DOHH2 (cell line): ENCODE measurements around the gene EEPD1.

Source experiments
- CTCF ChIP-seq: fragments of 200-600 bp; sonication (generic); IDR thresholded peaks from one replicate; pipeline ENCODE4 v1.5.1; 2014; ENCODE audit warnings: antibody characterized with exemption, mild to moderate bottlenecking, low read depth, low read length; ENCODE audit not compliant: poor library complexity, severe bottlenecking
- EZH2phosphoT487 ChIP-seq: fragments of 200-600 bp; sonication (generic); IDR thresholded peaks from 2 replicates; pipeline ENCODE4 v1.6.1; 2017; ENCODE audit warnings: borderline replicate concordance, mild to moderate bottlenecking, antibody characterized with exemption, low read length, moderate library complexity, mixed read lengths

- no peak for TF ChIP-seq CTCF
- TF ChIP-seq EZH2phosphoT487, result no peak
Measured at GRCh38 chr7:36279926-36280315, 126.9 kb downstream of the EEPD1 start.
